Type B pancreatic cell (in vitro differentiated cells): ENCODE measurements around the gene OLFML2A. TPM values are rescaled to one million over a fixed set of nuclear protein-coding genes. Genes with fewer than 3 reads are reported as not detected.

ENCODE experiments used
- DNase-seq: peaks from one replicate; pipeline ENCODE4 v3.0.0; 2021; ENCODE audit warnings: mixed read lengths; ENCODE audit not compliant: unreplicated experiment; ENCODE audit errors: extremely low spot score
- H3K27ac Mint-ChIP-seq: 2 replicates; pipeline ENCODE4 v1.8.0; 2021; ENCODE audit warnings: mild to moderate bottlenecking, mixed read lengths
- H3K27me3 Mint-ChIP-seq: 2 replicates; pipeline ENCODE4 v1.8.0; 2021; ENCODE audit warnings: mixed read lengths
- H3K36me3 Mint-ChIP-seq: 2 replicates; pipeline ENCODE4 v1.8.0; 2021; ENCODE audit warnings: mixed read lengths
- H3K4me1 Mint-ChIP-seq: one replicate; pipeline ENCODE4 v1.8.0; 2021; ENCODE audit warnings: mixed read lengths; ENCODE audit not compliant: unreplicated experiment
- H3K4me3 Mint-ChIP-seq: 2 replicates; pipeline ENCODE4 v1.8.0; 2021; ENCODE audit warnings: mild to moderate bottlenecking, mixed read lengths
- H3K9me3 Mint-ChIP-seq: 2 replicates; pipeline ENCODE4 v1.8.0; 2021; ENCODE audit warnings: mixed read lengths
- CTCF ChIP-seq: fragments of 200-600 bp; sonication (generic); conservative IDR thresholded peaks from 2 replicates; pipeline ENCODE4 v1.5.0; 2021; ENCODE audit warnings: antibody characterized with exemption, mild to moderate bottlenecking
- total RNA-seq: library from RNA; stranded (reverse); gene quantifications from 2 replicates; pipeline ENCODE4 v1.2.1, GENCODE V29; 2021; ENCODE audit warnings: low replicate concordance

Gene OLFML2A
- total RNA-seq, 1 donor from 2014 or later, result 6.3 TPM

- peaks cover 15% of the 10 kb centered on the region for H3K27me3 Mint-ChIP-seq
- peaks cover 39% of the 10 kb centered on the region for H3K4me1 Mint-ChIP-seq
- no peaks in the 10 kb centered on the region for H3K36me3 Mint-ChIP-seq
- DNase-seq, result no peak
- H3K4me3 Mint-ChIP-seq, result no peak overlapping the region
- no peaks in the 10 kb centered on the region for H3K9me3 Mint-ChIP-seq
- TF ChIP-seq CTCF, result no peak
- no peak overlapping the region for H3K27ac Mint-ChIP-seq
Observed at GRCh38 chr9:124761196-124761595, 15.7 kb upstream of the OLFML2A start.

GRCh38 chr9:124761710-124762109 lies 15.2 kb upstream of the OLFML2A start:
- no peak for TF ChIP-seq CTCF
- H3K4me3 Mint-ChIP-seq, result no peak overlapping the region

GRCh38 chr9:124762633-124763032 lies 14.3 kb upstream of the OLFML2A start:
- Mint-ChIP-seq H3K36me3 (no peaks in the 10 kb centered on the region), H3K27me3 (peaks cover 27% of the 10 kb centered on the region), H3K27ac (no peak overlapping the region), H3K4me3 (no peak overlapping the region), H3K9me3 (no peaks in the 10 kb centered on the region), H3K4me1 (peaks cover 27% of the 10 kb centered on the region)
- DNase-seq, result no peak
- TF ChIP-seq CTCF, result no peak

More at GRCh38 chr9:124761710-124762109, 15.2 kb upstream of the OLFML2A start:
- Mint-ChIP-seq H3K9me3 (no peaks in the 10 kb centered on the region), H3K4me1 (peaks cover 34% of the 10 kb centered on the region), H3K27ac (no peak overlapping the region), H3K36me3 (no peaks in the 10 kb centered on the region), H3K27me3 (peaks cover 19% of the 10 kb centered on the region)
- DNase-seq, result no peak

GRCh38 chr9:124764774-124765438 lies 12.0 kb upstream of the OLFML2A start:
- DNase-seq, result no peak
- Mint-ChIP-seq H3K9me3 (no peaks in the 10 kb centered on the region), H3K4me1 (peaks cover 21% of the 10 kb centered on the region), H3K4me3 (no peak overlapping the region), H3K27me3 (peaks cover 48% of the 10 kb centered on the region), H3K36me3 (no peaks in the 10 kb centered on the region), H3K27ac (no peak overlapping the region)
- peak; percentile 50 for TF ChIP-seq CTCF

GRCh38 chr9:124765439-124765835 lies 11.5 kb upstream of the OLFML2A start:
- peaks cover 48% of the 10 kb centered on the region for H3K27me3 Mint-ChIP-seq
- H3K4me3 Mint-ChIP-seq, result no peak overlapping the region
- H3K36me3 Mint-ChIP-seq, result no peaks in the 10 kb centered on the region
- H3K4me1 Mint-ChIP-seq, result peaks cover 21% of the 10 kb centered on the region
- no peak for TF ChIP-seq CTCF
- DNase-seq, result no peak
- no peak overlapping the region for H3K27ac Mint-ChIP-seq
- no peaks in the 10 kb centered on the region for H3K9me3 Mint-ChIP-seq
